Left ventricle myocardium inferior (tissue), 1 donor: ENCODE results near the gene AHSG. TPM values are rescaled to one million over a fixed set of nuclear protein-coding genes. Genes with fewer than 3 reads are reported as not detected.
A peak's percentile ranks its signal among the peaks of the same experiment; 100 is the strongest.

ENCODE experiments used
- DNase-seq: peaks from one replicate; pipeline ENCODE4 v3.0.0-alpha.2; 2020
- H3K27ac ChIP-seq: fragments of 200-600 bp; replicated peaks from 2 replicates; pipeline ENCODE4 v1.8.0; 2021
- H3K27me3 ChIP-seq: fragments of 200-600 bp; 2 replicates; pipeline ENCODE4 v1.8.0; 2021; ENCODE audit warnings: low read depth
- H3K36me3 ChIP-seq: fragments of 200-600 bp; 2 replicates; pipeline ENCODE4 v1.8.0; 2021
- H3K4me1 ChIP-seq: fragments of 200-600 bp; 2 replicates; pipeline ENCODE4 v1.8.0; 2021
- H3K4me3 ChIP-seq: fragments of 200-600 bp; 2 replicates; pipeline ENCODE4 v1.8.0; 2021; ENCODE audit warnings: mild to moderate bottlenecking, moderate library complexity
- H3K9me3 ChIP-seq: fragments of 200-600 bp; replicated peaks from 2 replicates; pipeline ENCODE4 v1.8.0; 2021
- CTCF ChIP-seq: fragments of 200-600 bp; IDR thresholded peaks from 2 replicates; pipeline ENCODE4 v1.8.0; 2021; ENCODE audit warnings: antibody characterized with exemption, mild to moderate bottlenecking, borderline replicate concordance
- intact Hi-C: fragments of 100-400 bp; cut with micrococcal nuclease; formaldehyde crosslinking; loops from one replicate; pipeline ENCODE4 v1.11.0; 2022
- total RNA-seq: library from RNA; stranded (reverse); fragmentation: NEBNext Ultra II Directional; extraction: Animal tissue kit (Norgen Biotek cat#: 25700); gene quantifications from one replicate; pipeline ENCODE4 v1.2.1, GENCODE V29; 2021
- donor health status: DM: no; HTN: yes; CAD: no; lungs with severe emphysema.

Gene AHSG
- total RNA-seq, 1 donor from 2014 or later, result not detected

GRCh38 chr3:186589121-186589520 lies 23.7 kb upstream of the AHSG start:
- no peak overlapping the region for H3K4me3 ChIP-seq
- no peaks in the 10 kb centered on the region for H3K27me3 ChIP-seq
- intact Hi-C loops, result no loop called here
- peak; percentile 26 for TF ChIP-seq CTCF
- H3K27ac ChIP-seq, result no peak overlapping the region
- no peak for DNase-seq
- no peaks in the 10 kb centered on the region for H3K4me1 ChIP-seq
- no peaks in the 10 kb centered on the region for H3K9me3 ChIP-seq
- H3K36me3 ChIP-seq, result peaks cover 20% of the 10 kb centered on the region

GRCh38 chr3:186589856-186590579 lies 22.8 kb upstream of the AHSG start:
- DNase-seq, result no peak
- Histone ChIP-seq H3K27me3 (no peaks in the 10 kb centered on the region), H3K4me3 (no peak overlapping the region), H3K27ac (no peak overlapping the region), H3K9me3 (no peaks in the 10 kb centered on the region), H3K4me1 (peaks cover 4% of the 10 kb centered on the region), H3K36me3 (peaks cover 13% of the 10 kb centered on the region)
- TF ChIP-seq CTCF, result no peak
- intact Hi-C loops, result no loop called here

- no peak for TF ChIP-seq CTCF
- Histone ChIP-seq H3K36me3 (peaks cover 5% of the 10 kb centered on the region), H3K9me3 (no peaks in the 10 kb centered on the region), H3K4me1 (peaks cover 4% of the 10 kb centered on the region), H3K27me3 (no peaks in the 10 kb centered on the region), H3K27ac (no peak overlapping the region), H3K4me3 (no peak overlapping the region)
- intact Hi-C loops, result no loop called here
- no peak for DNase-seq
Observed at GRCh38 chr3:186590580-186591295, 22.1 kb upstream of the AHSG start.

GRCh38 chr3:186592682-186593081 lies 20.2 kb upstream of the AHSG start:
- no peak for TF ChIP-seq CTCF

GRCh38 chr3:186593862-186594261 lies 19.0 kb upstream of the AHSG start:
- no peak for TF ChIP-seq CTCF

More at GRCh38 chr3:186592682-186593081, 20.2 kb upstream of the AHSG start:
- H3K4me1 ChIP-seq, result peaks cover 4% of the 10 kb centered on the region
- DNase-seq, result no peak
- H3K27me3 ChIP-seq, result no peaks in the 10 kb centered on the region
- H3K36me3 ChIP-seq, result no peaks in the 10 kb centered on the region
- no peak overlapping the region for H3K27ac ChIP-seq
- no peak overlapping the region for H3K4me3 ChIP-seq
- intact Hi-C loops, result no loop called here
- H3K9me3 ChIP-seq, result no peaks in the 10 kb centered on the region

More at GRCh38 chr3:186593862-186594261, 19.0 kb upstream of the AHSG start:
- Histone ChIP-seq H3K4me1 (peaks cover 7% of the 10 kb centered on the region), H3K27ac (no peak overlapping the region), H3K9me3 (no peaks in the 10 kb centered on the region), H3K4me3 (no peak overlapping the region), H3K36me3 (no peaks in the 10 kb centered on the region), H3K27me3 (no peaks in the 10 kb centered on the region)
- intact Hi-C loops, result no loop called here
- DNase-seq, result no peak
